NCI-H146 treated with DMSO at 0.1 percent for 48 hours (cell line): ENCODE measurements around the gene PPP1R18.
"Not testable (repeated sequence)": the region's sequence is repeated elsewhere in the genome, so short reads cannot be mapped to it uniquely, and the experiment has no call there.

ENCODE experiments used
- DNase-seq: peaks from one replicate; lab custom pipeline; 2025; ENCODE audit not compliant: unreplicated experiment; lab: John Stamatoyannopoulos, UW

Gene PPP1R18

GRCh38 chr6:30670760-30671527 lies 15.5 kb downstream of the PPP1R18 start:
- DNase-seq, result no peak

DNA sequence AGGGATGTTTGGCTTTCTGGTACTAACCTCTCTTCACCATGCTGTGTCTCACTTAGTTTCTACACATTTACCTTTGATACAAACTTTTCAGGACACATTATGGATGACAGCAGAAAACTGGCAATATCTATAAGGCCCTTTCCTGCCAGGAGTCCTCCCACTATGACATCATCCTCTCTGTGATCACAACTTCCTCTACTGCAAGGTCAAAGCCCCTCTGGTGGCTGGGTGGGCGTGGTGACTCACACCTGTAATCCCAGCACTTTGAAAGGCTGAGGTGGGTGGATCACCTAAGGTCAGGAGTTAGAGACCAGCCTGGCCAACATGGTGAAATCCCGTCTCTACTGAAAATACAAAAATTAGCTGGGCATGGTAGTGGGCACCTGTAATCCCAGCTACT lies 20.1 kb downstream of the PPP1R18 start:
- not testable (repeated sequence) for DNase-seq

DNA sequence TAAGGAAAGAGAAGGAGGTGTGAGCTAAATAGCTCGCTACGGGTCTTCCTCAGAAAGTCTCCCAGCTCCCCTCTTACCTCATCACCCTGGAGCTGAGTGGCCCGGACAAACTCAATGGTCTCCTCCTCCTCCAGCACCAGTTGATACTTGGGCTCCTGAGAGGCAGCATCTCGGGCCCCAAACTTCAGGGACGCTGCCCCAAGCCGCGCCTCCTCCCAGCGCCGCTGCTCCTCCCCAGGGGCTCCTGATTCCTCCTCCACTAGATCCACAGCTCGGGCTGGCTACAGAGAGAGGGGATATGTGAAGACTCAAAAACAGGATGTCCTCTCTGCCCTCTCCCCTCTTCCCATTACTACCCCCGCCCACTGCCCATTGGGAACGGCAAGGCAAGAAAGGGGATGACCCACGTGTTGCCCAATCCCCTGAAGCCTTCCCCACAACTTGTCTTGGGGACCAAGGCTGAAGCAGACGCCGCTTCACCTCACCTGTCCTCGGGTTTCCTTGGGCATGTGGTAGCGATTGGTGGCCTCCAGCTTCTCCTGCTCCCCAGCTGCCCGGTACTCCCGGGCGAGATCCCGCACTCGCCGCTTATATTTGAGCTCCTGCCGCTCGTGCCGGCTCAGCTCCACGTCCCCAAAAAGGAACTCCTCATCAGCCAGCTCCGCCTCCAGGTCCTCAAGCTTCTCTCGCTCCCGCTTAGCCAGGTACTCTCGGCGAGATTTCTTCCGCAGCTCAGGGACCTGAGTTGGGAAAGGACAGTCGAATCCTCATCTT lies 21.3 kb downstream of the PPP1R18 start:
- DNase-seq, result no peak

DNA sequence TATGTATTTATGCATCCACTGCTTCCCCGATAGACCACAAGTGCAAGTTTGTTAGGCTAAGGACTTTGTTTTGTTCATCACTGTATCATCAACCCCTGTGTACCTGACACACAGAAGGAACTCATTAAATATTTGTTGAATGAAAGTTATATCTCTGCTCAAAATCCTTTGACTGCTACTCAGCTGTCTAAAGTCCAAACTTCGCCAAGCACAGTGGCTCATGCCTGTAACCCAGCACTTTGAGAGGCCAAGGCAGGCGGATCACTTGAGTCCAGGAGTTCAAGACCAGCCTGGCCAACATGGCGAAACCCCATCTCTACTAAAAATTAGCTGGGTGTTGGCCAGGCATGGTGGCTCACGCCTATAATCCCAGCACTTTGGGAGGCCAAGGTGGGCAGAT lies 28.5 kb downstream of the PPP1R18 start:
- not testable (repeated sequence) for DNase-seq

DNA sequence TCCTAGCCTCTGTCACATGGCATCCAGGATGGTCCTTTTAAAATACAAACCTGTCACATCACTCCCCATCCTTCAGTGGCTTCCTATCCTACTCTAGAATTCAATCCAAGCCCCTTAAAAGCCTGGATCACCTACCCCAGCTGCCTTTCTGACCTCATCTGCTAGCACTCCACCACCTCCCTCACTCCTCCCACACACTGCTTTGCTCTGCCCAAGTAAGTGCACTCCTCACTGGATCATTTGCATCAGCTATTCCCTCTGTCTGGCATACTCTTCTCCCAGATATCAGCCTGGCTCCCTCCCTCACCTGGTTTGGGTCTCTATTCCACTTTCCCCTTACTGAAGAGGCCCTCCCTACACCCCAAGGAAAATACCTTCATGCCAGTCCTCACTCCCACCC lies 29.0 kb downstream of the PPP1R18 start:
- no peak for DNase-seq

- DNase-seq, result no peak
These were observed 29.9 kb downstream of the PPP1R18 start for GRCh38 chr6:30656513-30656912.

GRCh38 chr6:30655743-30656094 lies 30.7 kb downstream of the PPP1R18 start:
- no peak for DNase-seq

- no peak for DNase-seq
These were observed 31.4 kb downstream of the PPP1R18 start for GRCh38 chr6:30654798-30655742.

GRCh38 chr6:30651143-30651542 lies 35.3 kb downstream of the PPP1R18 start:
- DNase-seq, result no peak

GRCh38 chr6:30647242-30648116 lies 39.0 kb downstream of the PPP1R18 start:
- DNase-seq, result peak; percentile 79

GRCh38 chr6:30646450-30647241 lies 39.8 kb downstream of the PPP1R18 start, which contains the start of gene C6orf136:
Gene C6orf136, plus strand, starts transcription at chr6:30647133. Its CDS starts 99 bp downstream, at chr6:30647232.
- DNase-seq, result peak; percentile 79

GRCh38 chr6:30645989-30646388 lies 40.5 kb downstream of the PPP1R18 start:
- no peak for DNase-seq

GRCh38 chr6:30644769-30645168 lies 41.7 kb downstream of the PPP1R18 start:
- DNase-seq, result no peak

- no peak for DNase-seq
These were observed 42.8 kb downstream of the PPP1R18 start for GRCh38 chr6:30643656-30644055.

DNA sequence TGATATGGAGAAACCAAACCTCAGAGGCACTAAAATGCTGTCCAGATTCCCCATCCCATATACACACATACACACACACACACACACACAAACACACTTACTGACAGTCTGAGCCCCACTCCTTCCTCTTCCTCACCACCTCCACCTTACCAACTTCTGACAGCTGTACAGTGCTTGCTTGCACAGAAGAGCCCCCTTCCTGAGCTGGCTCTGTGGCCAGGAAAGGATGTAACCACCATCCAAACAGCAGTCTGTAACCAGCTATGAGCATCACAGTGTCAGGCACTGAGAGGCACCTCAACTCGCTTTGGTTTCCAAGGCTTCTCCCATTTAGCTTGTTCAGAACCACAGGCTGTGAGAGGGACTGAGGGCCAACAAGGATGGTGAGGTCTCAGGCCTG lies 45.4 kb downstream of the PPP1R18 start:
- no peak for DNase-seq

DNA sequence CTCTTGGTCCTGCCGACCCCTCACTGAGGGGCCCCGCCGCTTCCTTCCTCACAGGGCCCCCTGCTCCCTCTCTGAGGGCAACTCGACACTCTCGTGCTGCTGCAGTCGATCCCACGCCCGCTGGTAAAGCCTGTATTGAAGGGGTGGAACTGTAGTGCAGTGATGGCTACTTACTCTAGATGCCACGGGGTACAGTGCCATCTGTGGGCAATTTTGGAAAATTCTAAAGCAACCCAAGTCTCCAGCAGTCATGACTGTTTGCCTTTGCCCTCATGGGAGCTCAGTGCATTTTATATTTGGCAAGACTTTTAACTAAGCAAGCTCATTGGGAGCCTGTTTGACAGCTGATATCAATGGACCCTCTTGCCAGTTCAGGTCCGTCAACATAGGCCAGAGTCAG lies 46.0 kb downstream of the PPP1R18 start:
- DNase-seq, result no peak

GRCh38 chr6:30635834-30636233 lies 50.6 kb downstream of the PPP1R18 start:
- no peak for DNase-seq

DNA sequence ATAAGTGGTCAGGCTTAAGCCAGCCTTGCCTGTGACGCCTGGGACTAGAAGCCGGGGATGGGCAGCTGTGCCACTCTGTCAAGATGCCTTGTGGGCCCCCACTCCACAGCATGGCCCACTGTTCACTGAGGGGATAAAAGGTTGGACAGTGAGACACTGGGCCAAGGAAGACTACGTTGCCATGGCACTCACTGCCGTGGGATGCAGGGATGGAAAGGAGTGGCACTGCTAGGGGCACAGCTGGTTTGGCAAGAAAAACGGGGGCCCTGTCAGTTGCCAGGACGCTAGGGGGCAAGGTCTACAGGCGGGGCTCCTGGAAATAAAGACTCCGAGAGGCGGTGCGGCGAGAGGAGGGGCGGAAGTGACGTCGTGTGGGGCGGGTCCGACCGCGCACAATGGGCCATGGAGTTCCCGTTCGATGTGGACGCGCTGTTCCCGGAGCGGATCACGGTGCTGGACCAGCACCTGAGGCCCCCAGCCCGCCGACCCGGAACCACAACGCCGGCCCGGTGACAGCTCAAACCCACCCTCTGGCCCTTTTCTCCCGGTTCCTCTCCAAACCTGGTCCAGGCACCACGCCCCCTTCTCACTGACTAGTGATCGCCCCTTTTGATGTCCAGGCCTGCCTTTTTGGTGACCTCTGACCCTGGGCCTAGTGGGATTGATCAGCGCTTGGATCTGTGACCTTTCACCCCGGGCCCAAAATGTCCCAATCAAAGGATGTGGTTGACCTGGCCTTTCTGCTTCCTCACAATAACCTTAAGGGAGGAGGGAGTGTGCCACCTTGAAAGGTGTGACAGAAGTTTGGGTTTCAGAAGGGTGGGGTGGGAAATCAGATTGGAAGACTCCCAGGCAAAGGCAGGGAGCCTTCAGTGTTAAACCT lies 59.7 kb downstream of the PPP1R18 start, which contains the start of gene ATAT1:
Gene ATAT1, plus strand, starts transcription at position 391 of the 883 bp plus-strand sequence.
- peak; percentile 59 for DNase-seq
